Naive B cell (primary cell): ENCODE data around the gene SYTL1. TPM values are rescaled to one million over a fixed set of nuclear protein-coding genes. Genes with fewer than 3 reads are reported as not detected.
A peak's percentile ranks its signal among the peaks of the same experiment; 100 is the strongest.

Source experiments
- ATAC-seq, 2 donors: fragments of 150-1000 bp; cut with Tn5 transposase; 2 replicates each; pipeline ENCODE4 v1.10.0; 2021; ENCODE audit warnings: low read depth in 2 of 2, mild to moderate bottlenecking in 2 of 2, moderate library complexity in 2 of 2
- DNase-seq: peaks from one replicate; pipeline ENCODE4 v3.0.0; 2022
- H3K27ac Mint-ChIP-seq, 6 donors: one replicate each; pipeline ENCODE4 v1.8.0; 2020 to 2022; ENCODE audit warnings: mild to moderate bottlenecking in 6 of 6, mixed read lengths in 6 of 6, moderate library complexity in 5 of 6, inconsistent platforms in 2 of 6
- H3K27me3 Mint-ChIP-seq, 3 donors: one replicate each; pipeline ENCODE4 v1.8.0; 2021 to 2022; ENCODE audit warnings: mixed read lengths in 3 of 3, mild to moderate bottlenecking in 1 of 3
- H3K36me3 Mint-ChIP-seq, 2 donors: one replicate each; pipeline ENCODE4 v1.8.0; 2020 to 2022; ENCODE audit warnings: mixed read lengths in 2 of 2, inconsistent platforms in 1 of 2, mild to moderate bottlenecking in 1 of 2
- H3K4me1 Mint-ChIP-seq, 3 donors: one replicate each; pipeline ENCODE4 v1.8.0; 2020 to 2022; ENCODE audit warnings: mixed read lengths in 3 of 3, inconsistent platforms in 1 of 3, mild to moderate bottlenecking in 1 of 3, moderate library complexity in 1 of 3
- H3K4me3 Mint-ChIP-seq, 8 donors: one replicate each; pipeline ENCODE4 v1.8.0; 2020 to 2022; ENCODE audit warnings: mild to moderate bottlenecking in 8 of 8, mixed read lengths in 8 of 8, moderate library complexity in 8 of 8, inconsistent platforms in 2 of 8
- H3K9me3 Mint-ChIP-seq, 7 donors: one replicate each; pipeline ENCODE4 v1.8.0; 2020 to 2022; ENCODE audit warnings: mixed read lengths in 7 of 7, mild to moderate bottlenecking in 5 of 7, inconsistent platforms in 2 of 7, moderate library complexity in 1 of 7
- polyA plus RNA-seq, 6 donors: library from polyadenylated mRNA; unstranded; fragments of 300-500 nt; fragmentation: Illumina TruSeq; gene quantifications; one replicate each; pipeline ENCODE4 v1.2.3, GENCODE V29; 2021; ENCODE audit warnings: low read depth in 6 of 6

The SYTL1 gene
- polyA plus RNA-seq, 6 donors from 2014 or later = 63.3 to 110 (median 79.9) TPM

GRCh38 chr1:27327964-27328363 lies 13.9 kb upstream of the SYTL1 start:
- Mint-ChIP-seq H3K36me3 (peaks cover 0 to 5% of the 10 kb centered on the region in 2 donors), H3K4me3 (peak overlapping the region in 1 of 8 donors; percentile 29), H3K27ac (peak overlapping the region in 4 of 6 donors; percentile 6 to 90 (median 20)), H3K27me3 (no peaks in the 10 kb centered on the region), H3K9me3 (no peaks in the 10 kb centered on the region), H3K4me1 (peaks cover 27 to 88% (median 61%) of the 10 kb centered on the region in 3 donors)
- ATAC-seq = no peak
- no peak for DNase-seq

- H3K27ac Mint-ChIP-seq = peak overlapping the region in 1 of 6 donors; percentile 65
Observed at GRCh38 chr1:27330786-27331185, 11.0 kb upstream of the SYTL1 start.

GRCh38 chr1:27331426-27331825 lies 10.4 kb upstream of the SYTL1 start:
- Mint-ChIP-seq H3K4me1 (peaks cover 21 to 62% (median 50%) of the 10 kb centered on the region in 3 donors), H3K27ac (peak overlapping the region in 1 of 6 donors; percentile 19), H3K9me3 (no peaks in the 10 kb centered on the region), H3K27me3 (no peaks in the 10 kb centered on the region), H3K36me3 (peaks cover 0 to 5% of the 10 kb centered on the region in 2 donors), H3K4me3 (no peak overlapping the region)
- DNase-seq = no peak
- ATAC-seq = no peak

More at GRCh38 chr1:27330786-27331185, 11.0 kb upstream of the SYTL1 start:
- no peak for ATAC-seq
- Mint-ChIP-seq H3K36me3 (peaks cover 0 to 5% of the 10 kb centered on the region in 2 donors), H3K9me3 (no peaks in the 10 kb centered on the region), H3K4me3 (no peak overlapping the region), H3K4me1 (peaks cover 21 to 68% (median 46%) of the 10 kb centered on the region in 3 donors), H3K27me3 (no peaks in the 10 kb centered on the region)
- no peak for DNase-seq

- peaks cover 0 to 5% of the 10 kb centered on the region in 2 donors for H3K36me3 Mint-ChIP-seq
- H3K27me3 Mint-ChIP-seq = no peaks in the 10 kb centered on the region
- peaks cover 21 to 57% (median 51%) of the 10 kb centered on the region in 3 donors for H3K4me1 Mint-ChIP-seq
- peak overlapping the region in 3 of 6 donors; percentile 28 to 93 (median 65) for H3K27ac Mint-ChIP-seq
- DNase-seq (no peak), ATAC-seq (no peak)
- no peaks in the 10 kb centered on the region for H3K9me3 Mint-ChIP-seq
- H3K4me3 Mint-ChIP-seq = no peak overlapping the region
Observed at GRCh38 chr1:27331922-27332321, 9.9 kb upstream of the SYTL1 start.

GRCh38 chr1:27332536-27333281 lies 9.1 kb upstream of the SYTL1 start:
- H3K4me3 Mint-ChIP-seq = peak overlapping the region in 2 of 8 donors; percentile 45 to 57
- ATAC-seq (peak; percentile 87 to 90), DNase-seq (peak; percentile 51)
- H3K4me1 Mint-ChIP-seq = peaks cover 21 to 51% (median 50%) of the 10 kb centered on the region in 3 donors
- peaks cover 0 to 5% of the 10 kb centered on the region in 2 donors for H3K36me3 Mint-ChIP-seq
- no peaks in the 10 kb centered on the region for H3K9me3 Mint-ChIP-seq
- H3K27ac Mint-ChIP-seq = peak overlapping the region; percentile 28 to 93 (median 60)
- no peaks in the 10 kb centered on the region for H3K27me3 Mint-ChIP-seq

- Mint-ChIP-seq H3K36me3 (no peaks in the 10 kb centered on the region), H3K27me3 (no peaks in the 10 kb centered on the region), H3K27ac (peak overlapping the region in 1 of 6 donors; percentile 47)
Observed at GRCh38 chr1:27333717-27334279, 8.0 kb upstream of the SYTL1 start.

GRCh38 chr1:27335506-27336422 lies 6.1 kb upstream of the SYTL1 start:
- no peaks in the 10 kb centered on the region for H3K27me3 Mint-ChIP-seq
- no peaks in the 10 kb centered on the region for H3K36me3 Mint-ChIP-seq

More at GRCh38 chr1:27333717-27334279, 8.0 kb upstream of the SYTL1 start:
- Mint-ChIP-seq H3K9me3 (no peaks in the 10 kb centered on the region), H3K4me1 (peaks cover 14 to 46% (median 44%) of the 10 kb centered on the region in 3 donors), H3K4me3 (no peak overlapping the region)
- no peak for ATAC-seq
- DNase-seq = no peak

GRCh38 chr1:27336756-27337155 lies 5.1 kb upstream of the SYTL1 start:
- DNase-seq (no peak), ATAC-seq (no peak)
- Mint-ChIP-seq H3K4me1 (peaks cover 34 to 59% (median 50%) of the 10 kb centered on the region in 3 donors), H3K4me3 (no peak overlapping the region), H3K9me3 (peaks cover 0 to 7% (median 0%) of the 10 kb centered on the region in 7 donors), H3K27me3 (no peaks in the 10 kb centered on the region), H3K27ac (no peak overlapping the region), H3K36me3 (no peaks in the 10 kb centered on the region)

More at GRCh38 chr1:27335506-27336422, 6.1 kb upstream of the SYTL1 start:
- no peak overlapping the region for H3K27ac Mint-ChIP-seq
- no peak overlapping the region for H3K4me3 Mint-ChIP-seq
- DNase-seq = no peak
- no peak for ATAC-seq
- H3K9me3 Mint-ChIP-seq = peaks cover 0 to 7% (median 0%) of the 10 kb centered on the region in 7 donors
- peaks cover 28 to 52% (median 50%) of the 10 kb centered on the region in 3 donors for H3K4me1 Mint-ChIP-seq

GRCh38 chr1:27338751-27339150 lies 3.1 kb upstream of the SYTL1 start:
- peaks cover 0 to 7% (median 0%) of the 10 kb centered on the region in 7 donors for H3K9me3 Mint-ChIP-seq
- no peak for DNase-seq
- no peak for ATAC-seq
- peak overlapping the region; percentile 87 to 98 (median 94) for H3K27ac Mint-ChIP-seq
- H3K4me1 Mint-ChIP-seq = peaks cover 43 to 64% (median 51%) of the 10 kb centered on the region in 3 donors
- no peaks in the 10 kb centered on the region for H3K36me3 Mint-ChIP-seq
- H3K27me3 Mint-ChIP-seq = no peaks in the 10 kb centered on the region
- H3K4me3 Mint-ChIP-seq = peak overlapping the region in 6 of 8 donors; percentile 38 to 89 (median 61)

GRCh38 chr1:27339213-27339612 lies 2.6 kb upstream of the SYTL1 start:
- Mint-ChIP-seq H3K4me3 (peak overlapping the region in 5 of 8 donors; percentile 38 to 92 (median 74)), H3K27me3 (no peaks in the 10 kb centered on the region), H3K36me3 (no peaks in the 10 kb centered on the region), H3K4me1 (peaks cover 43 to 68% (median 55%) of the 10 kb centered on the region in 3 donors), H3K27ac (peak overlapping the region; percentile 87 to 98 (median 94)), H3K9me3 (peaks cover 0 to 7% (median 0%) of the 10 kb centered on the region in 7 donors)
- DNase-seq = no peak
- no peak for ATAC-seq

GRCh38 chr1:27342391-27342777 lies 562 bp downstream of the SYTL1 start:
- peak overlapping the region; percentile 87 to 98 (median 93) for H3K4me3 Mint-ChIP-seq
- no peak for ATAC-seq
- H3K27ac Mint-ChIP-seq = peak overlapping the region; percentile 67 to 98 (median 94)
- peaks cover 54 to 73% (median 69%) of the 10 kb centered on the region in 3 donors for H3K4me1 Mint-ChIP-seq
- peaks cover 0 to 8% of the 10 kb centered on the region in 2 donors for H3K36me3 Mint-ChIP-seq
- H3K9me3 Mint-ChIP-seq = peaks cover 0 to 7% (median 0%) of the 10 kb centered on the region in 7 donors
- DNase-seq = no peak
- no peaks in the 10 kb centered on the region for H3K27me3 Mint-ChIP-seq

GRCh38 chr1:27342778-27343638 lies 1.2 kb downstream of the SYTL1 start:
- Mint-ChIP-seq H3K27ac (peak overlapping the region; percentile 87 to 98 (median 94)), H3K36me3 (peaks cover 0 to 8% of the 10 kb centered on the region in 2 donors), H3K27me3 (no peaks in the 10 kb centered on the region), H3K4me1 (peaks cover 58 to 77% (median 74%) of the 10 kb centered on the region in 3 donors), H3K4me3 (peak overlapping the region; percentile 87 to 98 (median 93)), H3K9me3 (peaks cover 0 to 7% (median 0%) of the 10 kb centered on the region in 7 donors)
- ATAC-seq (peak; percentile 55 to 64), DNase-seq (peak; percentile 85)
